ENCODE data around the gene SP3. TPM values are rescaled to one million over a fixed set of nuclear protein-coding genes. Genes with fewer than 3 reads are reported as not detected.

SP3 gene
- total RNA-seq, 1 donor from 2014 or later: 94.5 TPM

GRCh38 chr2:173868406-173868805 lies 96.8 kb downstream of the SP3 start:
- Mint-ChIP-seq H3K4me3 (no peak overlapping the region), H3K36me3 (no peaks in the 10 kb centered on the region), H3K9me3 (peaks cover 6% of the 10 kb centered on the region), H3K27me3 (no peaks in the 10 kb centered on the region), H3K27ac (no peak overlapping the region), H3K4me1 (ENCODE audit: unreplicated experiment) (peaks cover 30% of the 10 kb centered on the region)
- DNase-seq (ENCODE audit: extremely low spot score, unreplicated experiment): no peak
- no peak for TF ChIP-seq CTCF (conservative IDR thresholded peaks at IDR 0.05)

DNA sequence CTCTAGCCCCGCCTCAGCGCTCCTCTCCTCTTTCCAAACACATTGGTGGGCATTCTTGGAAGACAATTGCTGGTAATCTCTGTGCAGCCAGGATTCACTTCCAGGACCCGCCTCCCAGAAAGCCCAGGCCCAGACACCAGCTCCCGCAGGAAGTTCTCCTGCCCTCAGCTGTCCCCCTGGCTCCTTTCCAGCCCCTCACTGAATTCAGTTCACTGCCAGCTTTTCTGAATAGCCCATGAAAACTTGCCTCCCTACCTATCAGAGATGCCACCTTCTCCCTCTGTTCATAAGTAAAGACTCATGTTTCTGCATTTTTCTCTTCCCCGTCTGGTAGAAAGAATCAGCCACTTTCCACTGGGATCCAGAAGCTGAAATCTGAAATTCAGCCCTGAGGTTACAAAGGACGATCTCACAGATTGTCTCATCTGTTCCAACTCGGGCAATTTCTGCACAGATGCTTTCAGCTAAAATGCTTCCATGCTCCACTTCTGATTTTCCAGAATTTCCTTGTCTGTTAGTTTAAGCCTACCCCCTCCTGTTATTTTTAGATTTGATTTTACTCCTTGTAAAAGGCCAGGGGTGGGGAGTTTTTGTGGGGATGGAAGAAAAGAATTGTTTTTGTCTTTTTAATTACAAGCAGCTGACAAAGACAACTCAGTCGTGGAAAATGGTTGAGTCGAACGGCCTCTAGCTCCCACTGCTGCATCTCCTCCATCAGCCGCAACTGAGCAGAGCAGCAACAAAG lies 98.1 kb downstream of the SP3 start:
- Mint-ChIP-seq H3K27me3 (peaks cover 3% of the 10 kb centered on the region), H3K27ac (no peak overlapping the region), H3K36me3 (no peaks in the 10 kb centered on the region), H3K9me3 (peaks cover 3% of the 10 kb centered on the region), H3K4me1 (ENCODE audit: unreplicated experiment) (peaks cover 24% of the 10 kb centered on the region), H3K4me3 (no peak overlapping the region)
- no peak for TF ChIP-seq CTCF (conservative IDR thresholded peaks at IDR 0.05)
- DNase-seq (ENCODE audit: extremely low spot score, unreplicated experiment): no peak

- no peak for TF ChIP-seq CTCF (conservative IDR thresholded peaks at IDR 0.05)
- DNase-seq (ENCODE audit: extremely low spot score, unreplicated experiment): no peak
- H3K4me3 Mint-ChIP-seq: no peak overlapping the region
- H3K4me1 Mint-ChIP-seq (ENCODE audit: unreplicated experiment): peaks cover 24% of the 10 kb centered on the region
- peaks cover 3% of the 10 kb centered on the region for H3K27me3 Mint-ChIP-seq
- no peaks in the 10 kb centered on the region for H3K36me3 Mint-ChIP-seq
- H3K27ac Mint-ChIP-seq: no peak overlapping the region
- no peaks in the 10 kb centered on the region for H3K9me3 Mint-ChIP-seq
Measured at GRCh38 chr2:173865971-173866873, 99.0 kb downstream of the SP3 start.

GRCh38 chr2:173862612-173863217 lies 102.5 kb downstream of the SP3 start:
- Mint-ChIP-seq H3K27ac (no peak overlapping the region), H3K36me3 (no peaks in the 10 kb centered on the region), H3K4me1 (ENCODE audit: unreplicated experiment) (peaks cover 9% of the 10 kb centered on the region), H3K4me3 (no peak overlapping the region), H3K9me3 (no peaks in the 10 kb centered on the region), H3K27me3 (peaks cover 10% of the 10 kb centered on the region)
- no peak for DNase-seq (ENCODE audit: extremely low spot score, unreplicated experiment)
- TF ChIP-seq CTCF (conservative IDR thresholded peaks at IDR 0.05): no peak

- no peak overlapping the region for H3K4me3 Mint-ChIP-seq
- TF ChIP-seq CTCF (conservative IDR thresholded peaks at IDR 0.05): no peak
- H3K27ac Mint-ChIP-seq: no peak overlapping the region
- H3K9me3 Mint-ChIP-seq: no peaks in the 10 kb centered on the region
- peaks cover 10% of the 10 kb centered on the region for H3K27me3 Mint-ChIP-seq
- H3K36me3 Mint-ChIP-seq: no peaks in the 10 kb centered on the region
- no peak for DNase-seq (ENCODE audit: extremely low spot score, unreplicated experiment)
- H3K4me1 Mint-ChIP-seq (ENCODE audit: unreplicated experiment): no peaks in the 10 kb centered on the region
Measured at GRCh38 chr2:173860566-173860965, 104.6 kb downstream of the SP3 start.
